NCI-H524 (cell line): ENCODE data around the gene OR12D1.
"Not testable (repeated sequence)": the region's sequence is repeated elsewhere in the genome, so short reads cannot be mapped to it uniquely, and the experiment has no call there.

Experiments used
- DNase-seq, 2 experiments: peaks; one replicate each; lab custom pipeline; 2025; lab: John Stamatoyannopoulos, UW

Gene OR12D1

GRCh38 chr6:29414588-29414987, at the start of gene OR12D1:
Gene OR12D1, plus strand, starts transcription at chr6:29414928.
- no peak for DNase-seq

- no peak for DNase-seq
Observed at GRCh38 chr6:29368765-29369164, 46.0 kb upstream of the OR12D1 start, which contains the start of gene OR5V1. Gene OR5V1, minus strand, starts transcription at chr6:29368865. Its CDS starts 12,670 bp downstream, at chr6:29356195.

- no peak for DNase-seq
Observed at GRCh38 chr6:29375191-29375590, 39.5 kb upstream of the OR12D1 start, which contains the start of gene OR12D3. Gene OR12D3, minus strand, starts transcription at chr6:29375291. Its CDS starts 4 bp downstream, at chr6:29375287.

- DNase-seq, result peak in 1 of 2 experiments; percentile 4
Observed at GRCh38 chr6:29376003-29376402, 38.7 kb upstream of the OR12D1 start.

GRCh38 chr6:29388533-29388932, 26.2 kb upstream of the OR12D1 start:
- no peak for DNase-seq

- DNase-seq, result no peak
Observed at GRCh38 chr6:29395331-29395730, 19.4 kb upstream of the OR12D1 start, which contains the start of gene OR12D2. Gene OR12D2, plus strand, starts transcription at chr6:29395631. Its CDS starts 1,069 bp downstream, at chr6:29396700.

- no peak for DNase-seq
Observed at GRCh38 chr6:29399525-29399924, 15.2 kb upstream of the OR12D1 start.

- DNase-seq, result no peak
Observed at GRCh38 chr6:29403801-29404200, 10.9 kb upstream of the OR12D1 start.

- no peak for DNase-seq
Observed at GRCh38 chr6:29419516-29419915, 4.8 kb downstream of the OR12D1 start.

GRCh38 chr6:29424168-29424567, 9.4 kb downstream of the OR12D1 start:
- no peak for DNase-seq

GRCh38 chr6:29424575-29424974, 9.8 kb downstream of the OR12D1 start:
- no peak for DNase-seq

GRCh38 chr6:29425075-29425474, 10.3 kb downstream of the OR12D1 start:
- DNase-seq, result no peak

GRCh38 chr6:29426654-29427053, 11.9 kb downstream of the OR12D1 start:
- DNase-seq, result no peak

GRCh38 chr6:29436730-29437129, 22.0 kb downstream of the OR12D1 start:
- not testable (repeated sequence) for DNase-seq

- no peak for DNase-seq
Observed at GRCh38 chr6:29439006-29439405, 24.3 kb downstream of the OR12D1 start, which contains the start of gene OR10C1. Gene OR10C1, plus strand, starts transcription at chr6:29439306. Its CDS starts 710 bp downstream, at chr6:29440016.

GRCh38 chr6:29442719-29443118, 28.0 kb downstream of the OR12D1 start:
- no peak for DNase-seq

- not testable (repeated sequence) for DNase-seq
Observed at GRCh38 chr6:29444031-29444430, 29.3 kb downstream of the OR12D1 start.

- DNase-seq, result no peak
Observed at GRCh38 chr6:29447670-29448069, 32.9 kb downstream of the OR12D1 start.

GRCh38 chr6:29451471-29452193, 36.9 kb downstream of the OR12D1 start:
- no peak for DNase-seq

GRCh38 chr6:29456971-29457370, 42.2 kb downstream of the OR12D1 start, which contains the start of the genes OR11A1 and OR2H1:
Gene OR11A1, minus strand, starts transcription at chr6:29457071. Its CDS starts 29,430 bp downstream, at chr6:29427641.
Gene OR2H1, plus strand, starts transcription at chr6:29457155. Its CDS starts 4,615 bp downstream, at chr6:29461770.
- no peak for DNase-seq

GRCh38 chr6:29461021-29461814, 46.5 kb downstream of the OR12D1 start:
- no peak for DNase-seq

GRCh38 chr6:29462022-29462421, 47.3 kb downstream of the OR12D1 start:
- DNase-seq, result no peak

GRCh38 chr6:29465279-29465678, 50.6 kb downstream of the OR12D1 start:
- no peak for DNase-seq
